Measurements from ENCODE around the gene ANKS1B. TPM values are rescaled to one million over a fixed set of nuclear protein-coding genes. Genes with fewer than 3 reads are reported as not detected.

Gene ANKS1B
- total RNA-seq, 1 experiment from 2014 or later: 0.54 TPM

DNA sequence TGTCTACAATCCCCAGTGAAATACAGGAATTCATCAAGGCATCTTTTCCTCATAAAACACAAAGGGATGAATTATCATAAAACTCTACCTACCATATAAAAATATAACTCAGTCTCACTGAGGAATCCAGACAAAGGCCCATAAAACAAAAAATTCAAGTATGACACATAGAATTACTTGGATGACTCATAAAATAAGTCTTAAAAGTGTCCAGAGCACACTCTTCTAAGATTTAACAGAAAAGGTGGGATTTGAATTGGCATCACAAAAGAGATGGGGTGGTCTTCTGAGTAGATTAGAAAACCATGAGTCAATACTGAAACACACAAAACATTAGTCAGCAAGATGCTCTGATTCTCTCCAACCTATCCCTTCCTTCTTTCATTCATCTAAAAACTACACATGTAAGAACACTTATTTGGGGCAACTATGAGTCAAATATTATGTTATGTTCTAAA is 539.8 kb downstream of the ANKS1B start:
- Histone ChIP-seq H3K27me3 (ENCODE audit: insufficient read depth, low read length) (no peaks in the 10 kb centered on the region), H3K9me2 (ENCODE audit: insufficient read depth) (no peaks in the 10 kb centered on the region), H3K27ac (ENCODE audit: low read depth, low read length) (no peak overlapping the region), H3K4me2 (ENCODE audit: low read length) (no peak overlapping the region), H3K79me2 (ENCODE audit: insufficient read depth, low read length) (no peaks in the 10 kb centered on the region), H4K20me1 (ENCODE audit: insufficient read depth) (no peaks in the 10 kb centered on the region), H3K36me3 (ENCODE audit: control insufficient read depth in 1 of 2, insufficient read depth in 2 of 2, low read length in 2 of 2) (no peaks in the 10 kb centered on the region; a peak in 1 of 4 replicates), H3K9me3 (ENCODE audit: control insufficient read depth in 1 of 2, insufficient read depth in 1 of 2, low read depth in 1 of 2, low read length in 2 of 2) (no peaks in the 10 kb centered on the region), H3K4me1 (ENCODE audit: control insufficient read depth in 1 of 2, insufficient read depth in 2 of 2, low read length in 2 of 2) (no peaks in the 10 kb centered on the region), H3K9ac (ENCODE audit: low read length) (no peak overlapping the region), H3K4me3 (replicated peaks in 1 of 2; ENCODE audit: low read depth in 1 of 2, low read length in 2 of 2) (no peak overlapping the region), H2AFZ (ENCODE audit: low read depth, low read length, poor library complexity, severe bottlenecking) (no peak overlapping the region)
- CTCF ChIA-PET: no interaction called here
- POLR2A ChIA-PET: no interaction called here
- no TSS peak for BruUV-seq (replicated peaks)
- no peak for TF ChIP-seq TCF7L2 (IDR thresholded peaks at IDR 0.05; ENCODE audit: borderline replicate concordance, extremely low read depth, insufficient read depth, insufficient read length)
- TF ChIP-seq EZH2 (IDR thresholded peaks at IDR 0.05): no peak
- TF ChIP-seq, protein P1, sequence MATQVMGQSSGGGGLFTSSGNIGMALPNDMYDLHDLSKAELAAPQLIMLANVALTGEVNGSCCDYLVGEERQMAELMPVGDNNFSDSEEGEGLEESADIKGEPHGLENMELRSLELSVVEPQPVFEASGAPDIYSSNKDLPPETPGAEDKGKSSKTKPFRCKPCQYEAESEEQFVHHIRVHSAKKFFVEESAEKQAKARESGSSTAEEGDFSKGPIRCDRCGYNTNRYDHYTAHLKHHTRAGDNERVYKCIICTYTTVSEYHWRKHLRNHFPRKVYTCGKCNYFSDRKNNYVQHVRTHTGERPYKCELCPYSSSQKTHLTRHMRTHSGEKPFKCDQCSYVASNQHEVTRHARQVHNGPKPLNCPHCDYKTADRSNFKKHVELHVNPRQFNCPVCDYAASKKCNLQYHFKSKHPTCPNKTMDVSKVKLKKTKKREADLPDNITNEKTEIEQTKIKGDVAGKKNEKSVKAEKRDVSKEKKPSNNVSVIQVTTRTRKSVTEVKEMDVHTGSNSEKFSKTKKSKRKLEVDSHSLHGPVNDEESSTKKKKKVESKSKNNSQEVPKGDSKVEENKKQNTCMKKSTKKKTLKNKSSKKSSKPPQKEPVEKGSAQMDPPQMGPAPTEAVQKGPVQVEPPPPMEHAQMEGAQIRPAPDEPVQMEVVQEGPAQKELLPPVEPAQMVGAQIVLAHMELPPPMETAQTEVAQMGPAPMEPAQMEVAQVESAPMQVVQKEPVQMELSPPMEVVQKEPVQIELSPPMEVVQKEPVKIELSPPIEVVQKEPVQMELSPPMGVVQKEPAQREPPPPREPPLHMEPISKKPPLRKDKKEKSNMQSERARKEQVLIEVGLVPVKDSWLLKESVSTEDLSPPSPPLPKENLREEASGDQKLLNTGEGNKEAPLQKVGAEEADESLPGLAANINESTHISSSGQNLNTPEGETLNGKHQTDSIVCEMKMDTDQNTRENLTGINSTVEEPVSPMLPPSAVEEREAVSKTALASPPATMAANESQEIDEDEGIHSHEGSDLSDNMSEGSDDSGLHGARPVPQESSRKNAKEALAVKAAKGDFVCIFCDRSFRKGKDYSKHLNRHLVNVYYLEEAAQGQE (IDR thresholded peaks at IDR 0.05; ENCODE audit: low read depth): no peak
- TF ChIP-seq EZH2phosphoT487 (IDR thresholded peaks at IDR 0.05; ENCODE audit: borderline replicate concordance): no peak
- TF ChIP-seq FOSL1 (IDR thresholded peaks at IDR 0.05; ENCODE audit: low read depth): no peak
- no peak for TF ChIP-seq ZFX (IDR thresholded peaks at IDR 0.05)
- RAD21 ChIA-PET (ENCODE audit: low non-redundant PET in 1 of 2, low total read pairs in 2 of 2, uncharacterized antibody in 2 of 2, unreplicated experiment in 2 of 2): no interaction called here
- no peak for ATAC-seq
- intact Hi-C loops (cut with micrococcal nuclease): no loop called here
- no peak for DNase-seq (ENCODE audit: low read depth, low spot score)

DNA sequence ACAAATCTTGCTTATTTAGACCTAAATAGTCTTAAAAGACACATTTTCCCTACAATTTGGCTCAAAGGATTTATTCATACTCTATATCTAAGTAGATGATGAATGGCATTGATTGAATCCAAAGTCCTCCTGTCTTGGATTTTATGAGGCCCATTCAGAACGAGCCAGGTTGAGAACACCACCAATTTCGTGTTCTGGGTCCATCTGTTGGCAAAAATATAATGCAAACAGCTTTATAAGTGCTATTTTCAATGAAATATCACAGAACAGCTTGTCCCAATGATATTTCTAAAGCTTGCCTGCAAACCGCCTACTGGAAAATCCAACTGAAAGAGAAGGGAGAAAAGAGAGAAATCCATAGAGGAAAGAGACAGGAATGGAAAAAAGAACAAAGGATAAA is 542.0 kb downstream of the ANKS1B start:
- BruUV-seq (replicated peaks): no TSS peak
- no peaks in the 10 kb centered on the region; a peak in 1 of 4 replicates for H3K36me3 ChIP-seq (ENCODE audit: control insufficient read depth in 1 of 2, insufficient read depth in 2 of 2, low read length in 2 of 2)
- H3K9me3 ChIP-seq (ENCODE audit: control insufficient read depth in 1 of 2, insufficient read depth in 1 of 2, low read depth in 1 of 2, low read length in 2 of 2): no peaks in the 10 kb centered on the region
- H3K27ac ChIP-seq (ENCODE audit: low read depth, low read length): no peak overlapping the region
- H3K4me3 ChIP-seq (replicated peaks in 1 of 2; ENCODE audit: low read depth in 1 of 2, low read length in 2 of 2): no peak overlapping the region
- no peak overlapping the region for H3K4me2 ChIP-seq (ENCODE audit: low read length)
- no peaks in the 10 kb centered on the region for H3K27me3 ChIP-seq (ENCODE audit: insufficient read depth, low read length)
- DNase-seq (ENCODE audit: low read depth, low spot score): no peak
- ChIA-PET RAD21 (ENCODE audit: low non-redundant PET in 1 of 2, low total read pairs in 2 of 2, uncharacterized antibody in 2 of 2, unreplicated experiment in 2 of 2) (no interaction called here), POLR2A (no interaction called here), CTCF (no interaction called here)
- no peaks in the 10 kb centered on the region for H4K20me1 ChIP-seq (ENCODE audit: insufficient read depth)
- no peaks in the 10 kb centered on the region for H3K79me2 ChIP-seq (ENCODE audit: insufficient read depth, low read length)
- ATAC-seq: no peak
- H3K9me2 ChIP-seq (ENCODE audit: insufficient read depth): no peaks in the 10 kb centered on the region
- no peak overlapping the region for H2AFZ ChIP-seq (ENCODE audit: low read depth, low read length, poor library complexity, severe bottlenecking)
- H3K4me1 ChIP-seq (ENCODE audit: control insufficient read depth in 1 of 2, insufficient read depth in 2 of 2, low read length in 2 of 2): no peaks in the 10 kb centered on the region
- no peak overlapping the region for H3K9ac ChIP-seq (ENCODE audit: low read length)
- intact Hi-C loops (cut with micrococcal nuclease): no loop called here
- TF ChIP-seq, protein P2, sequence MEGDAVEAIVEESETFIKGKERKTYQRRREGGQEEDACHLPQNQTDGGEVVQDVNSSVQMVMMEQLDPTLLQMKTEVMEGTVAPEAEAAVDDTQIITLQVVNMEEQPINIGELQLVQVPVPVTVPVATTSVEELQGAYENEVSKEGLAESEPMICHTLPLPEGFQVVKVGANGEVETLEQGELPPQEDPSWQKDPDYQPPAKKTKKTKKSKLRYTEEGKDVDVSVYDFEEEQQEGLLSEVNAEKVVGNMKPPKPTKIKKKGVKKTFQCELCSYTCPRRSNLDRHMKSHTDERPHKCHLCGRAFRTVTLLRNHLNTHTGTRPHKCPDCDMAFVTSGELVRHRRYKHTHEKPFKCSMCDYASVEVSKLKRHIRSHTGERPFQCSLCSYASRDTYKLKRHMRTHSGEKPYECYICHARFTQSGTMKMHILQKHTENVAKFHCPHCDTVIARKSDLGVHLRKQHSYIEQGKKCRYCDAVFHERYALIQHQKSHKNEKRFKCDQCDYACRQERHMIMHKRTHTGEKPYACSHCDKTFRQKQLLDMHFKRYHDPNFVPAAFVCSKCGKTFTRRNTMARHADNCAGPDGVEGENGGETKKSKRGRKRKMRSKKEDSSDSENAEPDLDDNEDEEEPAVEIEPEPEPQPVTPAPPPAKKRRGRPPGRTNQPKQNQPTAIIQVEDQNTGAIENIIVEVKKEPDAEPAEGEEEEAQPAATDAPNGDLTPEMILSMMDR (IDR thresholded peaks at IDR 0.05 in 2 of 3, conservative IDR thresholded peaks at IDR 0.05 in 1 of 3; ENCODE audit: borderline replicate concordance in 1 of 3, insufficient read depth in 1 of 3, low read depth in 2 of 3, low read length in 2 of 3): no peak
- TF ChIP-seq POLR2A (IDR thresholded peaks at IDR 0.05; ENCODE audit: borderline replicate concordance, extremely low read depth, insufficient read depth, insufficient read length): no peak
- TF ChIP-seq MAX (IDR thresholded peaks at IDR 0.05): no peak
- TF ChIP-seq ZFX (IDR thresholded peaks at IDR 0.05): no peak
- TF ChIP-seq YY1 (IDR thresholded peaks at IDR 0.05; ENCODE audit: extremely low read depth, insufficient replicate concordance, low read depth, low read length): no peak
- no peak for TF ChIP-seq FOSL1 (IDR thresholded peaks at IDR 0.05; ENCODE audit: low read depth)
- TF ChIP-seq TCF7L2 (IDR thresholded peaks at IDR 0.05; ENCODE audit: borderline replicate concordance, extremely low read depth, insufficient read depth, insufficient read length): no peak

All from HCT116 (cell line).